Heart left ventricle (tissue), 13 donors: ENCODE results near the gene MACF1.

ENCODE experiments used
- POLR2A ChIP-seq, 2 donors: fragments of 450-650 bp; IDR thresholded peaks; one replicate each; pipeline ENCODE4 v1.6.1; 2017; ENCODE audit warnings: antibody characterized with exemption in 2 of 2, mild to moderate bottlenecking in 2 of 2, moderate library complexity in 2 of 2
- TF ChIP-seq, protein P1 (sequence below), 12 donors: fragments of 200-600 bp; sonication (generic) in 4 of 12; IDR thresholded peaks; one replicate each; pipeline versions ENCODE4 v1.5.0 to v1.8.0; 2018 to 2022; ENCODE audit warnings: antibody characterized with exemption in 12 of 12, mild to moderate bottlenecking in 5 of 12
- donor health status: ischemic (EF 13 %, LVEDD 7.1; RV severe dilation, severe dysfunction).
- donor health status: DM: no; HTN: yes; CAD: no.
- donor health status: DM: no; HTN: no; CAD: no.
- donor health status: ischemic (EF 25% LVEDD 6.9; RV normal size, moderate dysfunction).
- donor health status: ischemic (EF 25% LVEDD 5.7; RV mildly dilated, moderate dysfunction).
- donor health status: ischemic (EF 35%, LVEDD 5.7; RV mildly dilated, moderate dysfunction).
- donor health status: nonischemic (EF 11% LVEDD 7.7; RV severe dilation, severe dysfunction).
- donor health status: DM: yes; HTN: yes; CAD: no.
- donor health status: PGD.
- donor health status: ischemic (EF 29% LVEDD 5.4; RV normal size, mild dysfunction).
- donor health status: nonischemic (EF 23%, LVEDD 6.1; RV moderate dilation, normal function).

DNA sequence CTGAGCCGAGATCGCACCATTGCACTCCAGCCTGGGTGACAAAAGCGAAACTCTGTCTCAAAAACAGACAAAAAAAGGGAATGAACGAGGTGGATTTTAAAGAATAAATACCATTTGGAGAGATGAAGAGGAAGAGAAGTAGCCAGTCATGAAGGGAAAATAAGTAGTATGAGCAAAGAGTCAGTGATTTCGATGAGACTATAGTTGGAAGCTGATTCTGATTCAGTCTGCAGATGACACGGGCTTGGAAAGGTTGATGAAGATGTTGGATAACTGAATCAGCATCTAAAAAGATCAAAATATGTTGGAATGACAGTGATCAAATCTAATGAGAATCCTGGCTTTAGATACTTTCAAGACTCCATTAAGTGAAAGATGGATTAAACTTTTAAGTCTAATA, 23.8 kb downstream of the MACF1 start:
- TF ChIP-seq, protein P1, sequence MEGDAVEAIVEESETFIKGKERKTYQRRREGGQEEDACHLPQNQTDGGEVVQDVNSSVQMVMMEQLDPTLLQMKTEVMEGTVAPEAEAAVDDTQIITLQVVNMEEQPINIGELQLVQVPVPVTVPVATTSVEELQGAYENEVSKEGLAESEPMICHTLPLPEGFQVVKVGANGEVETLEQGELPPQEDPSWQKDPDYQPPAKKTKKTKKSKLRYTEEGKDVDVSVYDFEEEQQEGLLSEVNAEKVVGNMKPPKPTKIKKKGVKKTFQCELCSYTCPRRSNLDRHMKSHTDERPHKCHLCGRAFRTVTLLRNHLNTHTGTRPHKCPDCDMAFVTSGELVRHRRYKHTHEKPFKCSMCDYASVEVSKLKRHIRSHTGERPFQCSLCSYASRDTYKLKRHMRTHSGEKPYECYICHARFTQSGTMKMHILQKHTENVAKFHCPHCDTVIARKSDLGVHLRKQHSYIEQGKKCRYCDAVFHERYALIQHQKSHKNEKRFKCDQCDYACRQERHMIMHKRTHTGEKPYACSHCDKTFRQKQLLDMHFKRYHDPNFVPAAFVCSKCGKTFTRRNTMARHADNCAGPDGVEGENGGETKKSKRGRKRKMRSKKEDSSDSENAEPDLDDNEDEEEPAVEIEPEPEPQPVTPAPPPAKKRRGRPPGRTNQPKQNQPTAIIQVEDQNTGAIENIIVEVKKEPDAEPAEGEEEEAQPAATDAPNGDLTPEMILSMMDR (IDR thresholded peaks at IDR 0.05) = no peak
- TF ChIP-seq POLR2A (IDR thresholded peaks at IDR 0.05) = no peak
